HG03520 (cell line): ENCODE data around the gene NMNAT2.
"Not testable (repeated sequence)": the region's sequence is repeated elsewhere in the genome, so short reads cannot be mapped to it uniquely, and the experiment has no call there.

Experiments
- ATAC-seq: cut with Tn5 transposase; IDR thresholded peaks from one replicate; pipeline ENCODE4 v1.9.1; 2021; ENCODE audit warnings: mild to moderate bottlenecking, moderate library complexity; ENCODE audit not compliant: unreplicated experiment

Gene NMNAT2

DNA sequence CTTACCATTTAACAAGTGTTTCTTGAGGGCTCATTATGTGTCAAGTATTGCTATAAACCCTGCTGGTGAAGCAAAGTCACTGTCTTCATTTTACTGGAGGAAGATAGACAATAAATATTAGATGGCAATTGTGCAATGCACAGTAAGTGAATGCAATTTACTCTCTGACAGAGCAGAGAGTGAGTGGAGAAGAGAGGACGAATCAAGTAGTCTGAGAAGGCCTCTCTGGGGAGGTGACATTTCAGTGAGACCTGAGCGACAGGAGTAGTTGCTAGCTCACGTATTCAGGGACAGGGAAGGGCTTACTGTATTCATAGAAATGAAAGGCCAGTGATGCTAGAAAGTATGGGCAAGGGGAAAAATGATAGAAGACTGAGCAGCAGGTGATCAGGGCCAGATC lies 1.2 kb upstream of the NMNAT2 start:
- no peak for ATAC-seq

- no peak for ATAC-seq
Measured at GRCh38 chr1:183418696-183419095, 516 bp upstream of the NMNAT2 start.

DNA sequence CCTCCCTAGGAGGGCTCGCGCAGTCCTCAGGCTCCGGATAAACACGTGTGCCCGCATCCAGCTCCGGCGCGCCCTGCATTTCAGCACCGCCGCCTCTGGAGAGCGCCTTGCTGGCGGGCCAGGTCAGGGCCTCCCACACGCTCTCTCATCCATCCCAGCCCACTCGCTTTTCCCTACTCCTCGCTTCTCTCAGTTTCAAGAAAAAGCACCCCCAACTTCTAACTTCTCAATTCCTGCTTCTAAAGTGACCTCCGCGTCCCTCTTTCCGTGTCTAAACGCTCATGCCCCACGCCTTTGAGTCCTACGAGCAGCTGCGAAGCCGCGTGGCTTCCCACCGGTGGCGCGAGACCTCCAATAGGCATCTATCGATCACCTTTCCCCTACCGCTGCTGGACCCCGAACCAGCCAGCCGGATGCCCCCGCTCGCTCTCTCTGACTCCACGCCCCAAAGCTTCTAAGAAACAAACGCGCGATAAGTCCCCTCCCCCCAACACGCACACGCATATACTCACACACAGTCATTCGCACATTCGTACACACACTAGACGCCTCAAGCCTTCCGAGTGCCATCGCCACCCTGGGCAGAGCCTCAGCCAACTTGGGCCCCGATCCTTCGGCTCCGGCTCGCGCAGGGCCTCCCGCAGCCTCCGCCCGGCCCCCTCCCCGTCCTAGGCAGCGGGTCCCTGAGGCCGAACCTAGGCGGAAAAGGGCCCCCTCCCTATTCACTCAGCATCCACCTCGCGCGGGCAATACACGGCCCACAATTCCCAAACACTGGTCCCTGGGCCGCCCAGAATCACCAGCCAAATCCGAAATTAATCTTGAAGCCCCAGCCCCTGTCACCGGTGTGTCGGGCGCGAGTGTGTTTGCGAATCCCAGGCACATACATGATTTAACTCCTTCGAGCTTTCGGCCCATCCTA lies 1.1 kb downstream of the NMNAT2 start:
- ATAC-seq: no peak

- no peak for ATAC-seq
Measured at GRCh38 chr1:183414365-183414764, 3.8 kb downstream of the NMNAT2 start.

DNA sequence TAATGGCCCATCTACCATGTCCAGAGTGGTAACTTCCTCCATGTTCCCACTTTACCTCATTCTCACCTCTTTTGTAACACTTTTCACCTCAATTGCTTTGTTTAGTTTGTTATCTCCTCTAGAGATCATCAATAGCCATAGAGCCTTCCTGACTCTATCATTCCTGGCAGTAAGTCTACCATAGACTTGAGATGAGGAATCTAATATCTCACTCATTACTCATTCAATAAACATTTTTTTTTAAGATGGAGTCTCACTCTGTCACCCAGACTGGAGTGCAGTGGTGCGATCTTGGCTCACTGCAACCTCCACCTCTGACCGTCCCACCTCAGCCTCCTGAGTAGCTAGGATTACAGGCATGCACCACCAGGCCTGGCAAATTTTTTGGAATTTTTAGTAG lies 7.1 kb downstream of the NMNAT2 start:
- no peak for ATAC-seq

- ATAC-seq: no peak
Measured at GRCh38 chr1:183407961-183408360, 10.2 kb downstream of the NMNAT2 start.

DNA sequence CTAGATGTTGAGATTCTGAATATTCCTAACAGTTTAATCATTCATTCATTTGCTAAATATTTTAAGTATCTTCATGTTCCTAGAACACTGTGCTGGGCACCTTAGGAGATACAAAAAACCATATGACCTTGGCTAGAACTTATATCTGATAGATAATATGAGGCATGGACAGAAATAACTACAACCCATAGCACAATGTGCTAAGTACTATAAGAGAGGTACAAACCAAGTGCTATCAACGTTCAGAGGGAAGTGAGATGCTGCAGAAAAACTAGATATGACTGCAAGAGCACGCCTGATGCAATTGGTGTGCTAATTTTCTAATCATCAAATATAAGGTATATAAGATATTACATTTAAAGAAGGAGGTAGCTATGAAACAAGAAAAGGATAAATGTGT lies 10.7 kb downstream of the NMNAT2 start:
- no peak for ATAC-seq

DNA sequence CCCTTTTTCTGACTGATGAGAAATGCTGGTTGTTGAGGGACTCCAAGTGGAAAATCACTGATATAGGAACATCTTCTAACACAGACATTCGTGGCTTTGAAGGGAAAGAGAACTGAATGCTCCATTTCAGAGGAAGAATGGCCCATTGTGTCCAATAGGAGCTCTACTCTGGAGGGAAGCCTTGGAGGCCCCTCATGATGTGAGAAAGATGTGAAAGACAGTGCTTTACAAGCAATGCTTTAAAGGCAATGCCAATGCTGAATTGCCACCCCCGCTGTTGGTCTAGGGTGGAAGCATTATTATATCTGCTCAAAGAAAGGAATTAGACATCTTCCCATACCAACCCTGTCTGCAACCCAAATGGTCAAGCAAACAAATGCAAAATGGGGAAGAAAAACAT lies 13.7 kb downstream of the NMNAT2 start:
- no peak for ATAC-seq

DNA sequence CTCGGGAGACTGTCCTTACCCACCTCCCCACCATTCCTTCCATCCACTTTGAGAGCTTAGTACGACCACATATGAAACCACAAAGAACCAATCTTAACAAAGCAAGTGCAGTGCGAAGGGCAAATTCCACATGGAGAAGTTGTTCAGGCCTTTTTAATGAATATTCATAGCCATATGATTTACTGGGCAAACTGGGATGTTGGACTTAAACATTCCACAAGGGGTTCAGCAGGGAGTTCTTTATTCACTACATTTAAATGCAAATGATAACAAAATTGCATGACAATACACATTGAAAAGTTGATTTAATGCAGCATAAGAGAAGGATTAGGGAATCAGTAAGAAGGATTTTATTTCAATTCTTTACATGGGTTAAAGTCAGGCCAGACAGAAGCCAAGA lies 14.7 kb downstream of the NMNAT2 start:
- no peak for ATAC-seq

DNA sequence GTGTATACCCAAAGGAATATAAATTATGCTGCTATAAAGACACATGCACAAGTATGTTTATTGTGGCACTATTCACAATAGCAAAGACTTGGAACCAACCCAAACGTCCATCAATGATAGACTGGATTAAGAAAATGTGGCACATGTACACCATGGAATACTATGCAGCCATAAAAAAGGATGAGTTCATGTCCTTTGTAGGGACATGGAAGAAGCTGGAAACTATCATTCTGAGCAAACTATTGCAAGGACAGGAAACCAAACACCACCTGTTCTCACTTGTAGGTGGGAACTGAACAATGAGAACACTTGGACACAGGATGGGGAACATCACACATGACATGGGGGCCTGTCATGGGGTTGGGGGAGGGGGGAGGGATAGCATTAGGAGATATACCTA lies 16.6 kb downstream of the NMNAT2 start:
- ATAC-seq: not testable (repeated sequence)

DNA sequence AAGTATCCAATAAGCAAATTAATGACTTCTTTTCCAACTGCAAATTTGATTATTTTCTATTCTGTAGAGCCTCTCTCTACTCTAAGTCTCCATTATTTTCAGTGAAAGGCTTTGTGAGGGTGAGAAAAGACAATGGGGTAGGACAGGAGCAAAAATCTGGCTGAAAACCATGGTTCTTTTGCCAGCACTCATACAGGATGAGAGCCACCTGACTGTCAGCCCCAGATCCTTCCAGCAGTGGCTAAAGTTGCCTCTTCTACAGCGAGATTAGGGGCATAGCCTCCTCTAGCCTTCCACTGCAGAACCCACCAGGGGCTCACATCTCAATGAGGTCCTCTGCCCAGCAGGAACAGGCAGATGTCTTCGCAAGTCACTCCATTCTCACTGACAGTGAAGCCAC lies 23.7 kb downstream of the NMNAT2 start:
- no peak for ATAC-seq

- ATAC-seq: no peak
Measured at GRCh38 chr1:183391863-183392262, 26.3 kb downstream of the NMNAT2 start.

GRCh38 chr1:183390561-183390960 lies 27.6 kb downstream of the NMNAT2 start:
- ATAC-seq: no peak

GRCh38 chr1:183388735-183389134 lies 29.4 kb downstream of the NMNAT2 start:
- ATAC-seq: no peak

DNA sequence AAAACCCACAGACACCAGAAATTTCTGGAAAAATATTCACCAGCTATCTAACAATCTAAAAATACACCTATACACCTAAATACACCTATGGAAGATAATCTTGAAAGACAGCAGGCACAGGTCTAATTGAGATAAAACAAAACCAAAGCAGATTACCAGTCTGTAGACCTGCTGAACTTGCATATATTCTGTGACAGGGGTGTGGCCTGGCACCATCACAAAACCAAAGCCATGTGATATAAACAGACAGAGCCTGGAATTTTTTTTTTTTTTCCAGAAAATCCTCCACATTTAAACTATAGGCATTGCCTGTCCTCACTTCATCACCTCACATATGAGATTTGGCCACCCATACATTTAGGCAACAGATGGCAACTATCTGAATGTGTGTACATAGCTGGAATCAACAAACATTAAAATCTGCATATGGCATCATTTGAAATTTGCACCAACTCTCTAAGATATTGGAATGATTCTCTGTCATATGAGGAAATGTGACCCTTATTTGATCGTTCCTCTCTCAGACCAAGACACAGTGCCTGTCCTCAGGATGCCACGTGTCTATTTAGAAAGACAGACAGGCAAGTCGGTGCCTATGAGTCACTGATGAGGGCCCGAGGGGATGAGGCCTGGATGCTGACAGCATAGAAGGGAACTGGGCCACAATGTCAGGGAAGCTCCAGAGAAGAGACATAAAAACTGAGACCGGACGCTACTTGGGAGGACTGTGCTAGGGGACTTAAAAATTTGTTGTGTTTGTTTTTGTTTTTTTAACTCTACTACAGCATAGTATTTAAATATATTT lies 32.6 kb downstream of the NMNAT2 start:
- ATAC-seq: no peak

- no peak for ATAC-seq
Measured at GRCh38 chr1:183379951-183380350, 38.2 kb downstream of the NMNAT2 start.

DNA sequence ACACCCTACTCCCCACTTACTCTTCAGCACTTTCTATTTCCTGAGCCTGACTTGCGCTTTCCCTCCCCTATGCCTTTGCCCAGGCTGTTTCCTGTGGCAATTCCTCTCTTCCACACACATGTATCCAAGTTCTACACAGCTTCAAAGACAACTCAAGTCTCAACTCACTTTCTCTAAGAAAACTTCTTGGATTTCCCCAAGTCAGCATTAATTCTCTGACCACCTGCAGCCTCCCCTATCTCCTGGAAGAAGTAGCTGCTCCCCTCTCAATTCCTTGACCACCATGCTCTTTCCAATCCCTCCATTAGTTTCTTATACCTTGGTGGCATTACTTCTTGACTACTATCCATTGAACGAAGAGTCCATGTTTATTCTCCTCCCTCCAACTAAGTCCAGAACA lies 42.8 kb downstream of the NMNAT2 start:
- ATAC-seq: no peak

GRCh38 chr1:183374825-183375224 lies 43.4 kb downstream of the NMNAT2 start:
- ATAC-seq: no peak

- ATAC-seq: no peak
Measured at GRCh38 chr1:183372586-183373230, 45.5 kb downstream of the NMNAT2 start.

- no peak for ATAC-seq
Measured at GRCh38 chr1:183370399-183371058, 47.7 kb downstream of the NMNAT2 start.
